BJ (cell line): ENCODE results near the gene LSP1. TPM values are rescaled to one million over a fixed set of nuclear protein-coding genes. Genes with fewer than 3 reads are reported as not detected.

Experiments
- CTCF ChIA-PET: fragments of 350-600 bp; formaldehyde crosslinking; extraction: SDS; loops from one replicate; lab custom pipeline; 2021; ENCODE audit warnings: antibody characterized with exemption, inconsistent platforms; lab: Yijun Ruan, JAX
- POLR2A ChIA-PET: fragments of 300-600 bp; sonication (Branson Sonifier 250); formaldehyde crosslinking; extraction: SDS; loops from one replicate; lab custom pipeline; 2021; ENCODE audit warnings: antibody characterized with exemption; lab: Charles Lee
- DNase-seq: peaks from one replicate; pipeline ENCODE4 v3.0.0-alpha.2; 2011; ENCODE audit warnings: low read depth
- H3K27me3 ChIP-seq: 2 replicates; pipeline ENCODE4 v1.6.0; 2011; ENCODE audit warnings: low read length; ENCODE audit not compliant: control insufficient read depth, insufficient read depth
- H3K36me3 ChIP-seq: 2 replicates; pipeline ENCODE4 v1.5.1; 2011; ENCODE audit warnings: low read length; ENCODE audit not compliant: control insufficient read depth, insufficient read depth
- H3K4me3 ChIP-seq: 2 replicates; pipeline ENCODE4 v1.5.1; 2011; ENCODE audit warnings: low read depth, mild to moderate bottlenecking, control low read depth, low read length
- polyA plus RNA-seq: library from polyadenylated mRNA; depleted of rRNA; stranded (reverse); fragments of >200 nt; gene quantifications from 2 replicates; pipeline ENCODE4 v1.2.3, GENCODE V29; 2011
- TF ChIP-seq, protein P1 (sequence below): IDR thresholded peaks from 2 replicates; pipeline ENCODE4 v1.5.1; 2011; ENCODE audit warnings: low read depth, mild to moderate bottlenecking, control low read depth, inconsistent platforms, low read length, moderate library complexity; ENCODE audit not compliant: insufficient read depth

The LSP1 gene
- polyA plus RNA-seq, 1 experiment, result not detected

DNA sequence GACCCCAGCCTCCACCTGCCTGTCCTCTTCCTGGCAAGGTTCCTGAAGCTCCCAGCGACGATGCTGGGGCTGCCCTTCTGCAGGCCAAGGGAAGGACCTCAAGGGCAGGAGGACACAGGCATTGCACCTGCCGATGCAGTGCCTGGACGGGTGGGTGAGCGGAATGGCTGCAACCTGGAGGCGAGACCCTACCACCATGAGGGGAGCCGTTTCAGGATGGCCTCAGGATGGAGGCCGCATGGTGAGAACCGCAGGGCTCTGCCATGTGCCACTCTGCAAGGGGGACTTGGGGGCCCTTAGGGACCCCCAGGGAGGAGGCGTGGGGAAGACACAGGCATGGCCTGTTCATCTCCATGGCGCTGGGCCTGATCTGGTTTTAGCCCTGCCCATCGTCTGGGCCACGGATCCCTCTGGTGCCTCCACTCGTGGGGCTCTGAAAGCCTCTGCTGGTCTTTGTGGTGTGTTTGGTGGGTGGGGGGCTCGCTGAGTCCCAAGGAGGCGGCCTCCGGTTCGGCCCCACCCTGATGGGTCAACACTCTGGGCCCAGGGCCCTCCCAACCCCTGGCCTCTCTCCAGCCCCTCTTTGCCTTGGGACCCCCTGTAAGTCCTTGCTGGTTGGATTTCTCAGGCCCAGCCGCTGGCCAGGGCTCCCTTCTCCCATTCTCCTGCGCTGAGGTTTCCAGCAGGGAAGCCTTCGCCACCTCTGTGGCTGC, 1.3 kb upstream of the LSP1 start:
- DNase-seq, result no peak
- Histone ChIP-seq H3K4me3 (no peak overlapping the region), H3K27me3 (no peaks in the 10 kb centered on the region; the same call in none of the 2 replicates), H3K36me3 (no peaks in the 10 kb centered on the region)
- ChIA-PET CTCF (interaction anchor here (1.1 to 7.8 kb wide), 6 partner anchors 18 to 199 kb away, joined by 3 to 62 read pairs (median 4); partner anchors contain the start of gene SYT8), POLR2A (no interaction called here)
- TF ChIP-seq, protein P1, sequence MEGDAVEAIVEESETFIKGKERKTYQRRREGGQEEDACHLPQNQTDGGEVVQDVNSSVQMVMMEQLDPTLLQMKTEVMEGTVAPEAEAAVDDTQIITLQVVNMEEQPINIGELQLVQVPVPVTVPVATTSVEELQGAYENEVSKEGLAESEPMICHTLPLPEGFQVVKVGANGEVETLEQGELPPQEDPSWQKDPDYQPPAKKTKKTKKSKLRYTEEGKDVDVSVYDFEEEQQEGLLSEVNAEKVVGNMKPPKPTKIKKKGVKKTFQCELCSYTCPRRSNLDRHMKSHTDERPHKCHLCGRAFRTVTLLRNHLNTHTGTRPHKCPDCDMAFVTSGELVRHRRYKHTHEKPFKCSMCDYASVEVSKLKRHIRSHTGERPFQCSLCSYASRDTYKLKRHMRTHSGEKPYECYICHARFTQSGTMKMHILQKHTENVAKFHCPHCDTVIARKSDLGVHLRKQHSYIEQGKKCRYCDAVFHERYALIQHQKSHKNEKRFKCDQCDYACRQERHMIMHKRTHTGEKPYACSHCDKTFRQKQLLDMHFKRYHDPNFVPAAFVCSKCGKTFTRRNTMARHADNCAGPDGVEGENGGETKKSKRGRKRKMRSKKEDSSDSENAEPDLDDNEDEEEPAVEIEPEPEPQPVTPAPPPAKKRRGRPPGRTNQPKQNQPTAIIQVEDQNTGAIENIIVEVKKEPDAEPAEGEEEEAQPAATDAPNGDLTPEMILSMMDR, result no peak

DNA sequence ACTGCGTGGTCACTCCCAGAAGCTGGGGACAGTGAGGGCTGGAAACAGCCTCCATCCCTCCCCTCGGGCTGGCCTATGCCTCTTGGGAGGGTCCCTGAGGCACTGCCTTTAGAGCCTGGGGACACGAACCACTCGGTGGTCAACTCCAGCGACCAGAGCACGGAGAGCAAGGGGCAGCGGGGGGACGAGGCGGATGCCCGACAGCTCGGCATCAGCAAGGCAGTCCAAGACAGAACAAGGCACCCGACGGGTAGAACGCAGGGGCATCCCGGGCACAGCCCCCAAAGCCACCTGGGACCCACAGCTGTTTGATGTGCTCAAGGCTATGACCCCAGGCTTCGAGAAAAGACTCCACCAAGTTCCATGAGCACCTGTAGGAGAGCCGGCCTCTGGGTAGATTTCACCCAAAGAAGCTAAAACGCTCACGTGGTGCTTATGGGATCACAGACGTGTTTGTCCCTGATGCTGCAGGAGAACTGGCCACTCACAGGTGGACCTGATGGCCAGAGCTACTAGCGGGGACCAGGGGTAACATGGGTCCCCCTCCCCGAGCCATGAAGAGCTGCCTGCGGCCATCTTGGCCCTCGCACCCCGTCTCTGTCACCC, 510 bp upstream of the LSP1 start:
- TF ChIP-seq, protein P1, result no peak
- ChIA-PET POLR2A (no interaction called here), CTCF (interaction anchor here (0.9 to 7.8 kb wide), 6 partner anchors 8 to 200 kb away, joined by 3 to 62 read pairs (median 4); partner anchors contain the start of gene SYT8)

DNA sequence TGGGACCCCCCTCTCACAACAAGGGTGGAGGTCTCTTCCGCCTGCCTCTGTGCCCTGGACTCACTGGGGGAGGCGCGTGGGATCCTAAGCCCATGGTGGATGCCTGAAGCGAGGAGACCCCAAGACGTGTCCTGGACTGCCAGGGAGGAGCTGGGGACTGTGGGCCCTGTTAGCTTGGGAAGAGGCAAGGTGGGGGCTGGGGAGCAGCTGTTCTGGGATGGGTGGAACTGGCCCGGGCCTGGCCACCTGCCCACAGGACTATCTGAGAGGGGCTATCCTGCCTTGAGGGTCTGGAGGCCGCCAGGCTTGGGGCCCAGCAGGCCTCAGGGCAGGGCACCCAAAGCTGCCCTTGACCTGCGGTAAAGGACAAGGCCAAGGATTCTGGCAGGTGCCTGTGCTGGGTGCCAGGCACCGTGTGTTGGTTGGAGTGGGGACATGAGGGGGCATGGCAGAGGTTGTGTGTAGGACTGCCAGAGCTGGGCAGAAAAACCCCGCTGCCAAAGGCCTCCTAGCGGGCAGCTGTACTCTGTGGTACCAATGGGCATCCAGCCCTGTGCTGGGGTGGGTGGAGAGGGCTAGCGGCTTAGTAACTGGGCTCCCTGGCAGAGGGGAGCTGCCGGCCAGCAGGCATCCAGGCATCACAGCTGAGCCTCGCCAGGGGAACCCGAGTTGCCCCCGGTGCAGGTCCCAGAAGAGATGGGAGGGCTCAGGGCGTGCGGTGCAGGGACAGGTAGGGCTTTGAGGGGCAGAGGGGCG, 670 bp downstream of the LSP1 start:
- ChIA-PET CTCF (interaction anchor here (0.9 to 2.0 kb wide), 3 partner anchors 23 to 95 kb away, joined by 3 to 6 read pairs (median 4); no protein-coding TSS in a partner anchor), POLR2A (no interaction called here)
- no peaks in the 10 kb centered on the region for H3K36me3 ChIP-seq
- DNase-seq, result no peak
- TF ChIP-seq, protein P1, result no peak
- H3K4me3 ChIP-seq, result no peak overlapping the region
- no peaks in the 10 kb centered on the region; the same call in 1 of the 2 replicates for H3K27me3 ChIP-seq

More for the DNA sequence above, 510 bp upstream of the LSP1 start:
- no peak overlapping the region for H3K4me3 ChIP-seq
- H3K27me3 ChIP-seq, result no peaks in the 10 kb centered on the region; the same call in none of the 2 replicates
- DNase-seq, result no peak
- no peaks in the 10 kb centered on the region for H3K36me3 ChIP-seq

DNA sequence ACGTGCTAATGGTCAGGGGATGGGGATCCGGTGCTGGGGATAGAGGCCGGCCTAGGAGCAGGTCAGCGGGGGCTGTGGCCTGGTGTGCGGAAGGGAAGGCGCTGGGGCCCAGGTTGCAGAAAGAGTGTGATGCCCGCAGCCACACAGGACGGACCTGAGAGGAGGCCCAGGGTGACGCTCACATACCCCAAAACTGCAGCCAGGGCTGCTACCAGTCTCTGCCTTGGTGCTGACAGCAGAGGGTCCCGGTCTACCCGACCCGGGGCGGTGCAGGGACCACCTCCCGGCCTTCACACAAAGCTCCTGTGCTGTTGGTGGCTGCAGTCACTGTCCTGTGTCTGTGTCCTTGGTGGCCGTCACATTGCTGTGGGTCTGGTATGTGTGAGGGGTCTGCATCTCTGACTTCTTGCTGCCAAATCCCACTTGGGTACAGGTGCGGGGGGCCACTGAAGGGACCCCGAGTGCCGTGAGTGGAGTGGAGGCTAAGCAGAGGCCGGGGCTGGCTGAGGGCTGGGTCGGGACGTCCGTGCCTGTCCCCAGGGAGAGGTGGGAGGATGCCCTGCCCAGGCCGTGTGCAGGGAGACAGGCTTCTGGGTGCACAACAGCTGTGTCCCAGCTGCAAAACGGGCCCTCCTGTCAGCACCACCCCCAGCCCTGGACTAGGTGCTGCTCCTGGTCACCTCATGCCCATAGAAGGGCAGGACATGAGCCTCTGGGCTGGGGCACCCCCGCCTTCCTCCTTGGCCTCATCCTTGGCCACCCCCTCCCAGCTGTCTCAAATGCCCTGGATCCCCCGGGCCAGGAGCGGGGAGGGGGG, 1.5 kb downstream of the LSP1 start:
- ChIA-PET CTCF (interaction anchor here (1.2 to 2.0 kb wide), 2 partner anchors 22 to 28 kb away, joined by 4 to 6 read pairs; no protein-coding TSS in a partner anchor), POLR2A (no interaction called here)
- H3K4me3 ChIP-seq, result no peak overlapping the region
- peaks cover 2% of the 10 kb centered on the region; the same call in 1 of the 2 replicates for H3K27me3 ChIP-seq
- no peaks in the 10 kb centered on the region for H3K36me3 ChIP-seq
- DNase-seq, result no peak
- TF ChIP-seq, protein P1, result no peak
